OCI-LY7 (cell line): ENCODE data around the gene ACTR3. TPM values are rescaled to one million over a fixed set of nuclear protein-coding genes. Genes with fewer than 3 reads are reported as not detected.
A peak's percentile ranks its signal among the peaks of the same experiment; 100 is the strongest.

ENCODE experiments used
- BruUV-seq: library from RNA; stranded (reverse); fragments of 400-500 nt; replicated peaks from 2 replicates; lab custom pipeline; 2021; lab: Mats Ljungman, UMichigan
- CTCF ChIA-PET: fragments of 300-600 bp; sonication (Branson Sonifier 250); formaldehyde crosslinking; loops from one replicate; lab custom pipeline; 2022; ENCODE audit warnings: antibody characterized with exemption; ENCODE audit not compliant: unreplicated experiment; lab: Charles Lee
- POLR2A ChIA-PET: fragments of 300-600 bp; sonication (Branson Sonifier 250); formaldehyde crosslinking; loops from one replicate; lab custom pipeline; 2022; ENCODE audit warnings: antibody characterized with exemption; lab: Charles Lee
- DNase-seq: peaks from one replicate; pipeline ENCODE4 v3.0.0-alpha.2; 2015; ENCODE audit warnings: low spot score
- H2AFZ ChIP-seq: fragments of 200-600 bp; sonication (generic), shearing (Covaris generic); 2 replicates; pipeline ENCODE4 v1.6.1; 2014; ENCODE audit warnings: mild to moderate bottlenecking, antibody characterized with exemption, low read length, moderate library complexity
- H3K27ac ChIP-seq: fragments of 200-600 bp; sonication (generic); 2 replicates; pipeline ENCODE4 v1.5.1; 2014; ENCODE audit warnings: mixed run types, low read depth, mild to moderate bottlenecking, moderate library complexity, low read length, inconsistent platforms; ENCODE audit not compliant: poor library complexity, severe bottlenecking
- H3K36me3 ChIP-seq: fragments of 200-600 bp; sonication (generic); 2 replicates; pipeline ENCODE4 v1.6.1; 2014; ENCODE audit warnings: mild to moderate bottlenecking, antibody characterized with exemption, low read length, moderate library complexity, mixed read lengths; ENCODE audit not compliant: insufficient read depth
- H3K4me1 ChIP-seq: fragments of 200-600 bp; sonication (generic); 2 replicates; pipeline ENCODE4 v1.5.1; 2014; ENCODE audit warnings: mild to moderate bottlenecking, low read length; ENCODE audit not compliant: insufficient read depth, poor library complexity, severe bottlenecking
- H3K4me2 ChIP-seq: fragments of 200-600 bp; sonication (generic); 2 replicates; pipeline ENCODE4 v1.6.1; 2014; ENCODE audit warnings: mild to moderate bottlenecking, low read length
- H3K4me3 ChIP-seq: fragments of 200-600 bp; sonication (generic); 2 replicates; pipeline ENCODE4 v1.5.1; 2014; ENCODE audit warnings: mild to moderate bottlenecking, low read depth, low read length; ENCODE audit not compliant: poor library complexity, severe bottlenecking
- H3K79me2 ChIP-seq: fragments of 200-600 bp; sonication (generic); 2 replicates; pipeline ENCODE4 v1.6.1; 2016; ENCODE audit warnings: low read depth, mild to moderate bottlenecking, low read length, moderate library complexity, mixed read lengths; ENCODE audit not compliant: insufficient read depth
- H3K9me2 ChIP-seq: fragments of 200-600 bp; sonication (generic); 2 replicates; pipeline ENCODE4 v1.6.1; 2016; ENCODE audit warnings: mild to moderate bottlenecking, low read length, mixed read lengths; ENCODE audit not compliant: insufficient read depth
- H3K9me3 ChIP-seq: fragments of 200-600 bp; sonication (generic); 2 replicates; pipeline ENCODE4 v1.6.1; 2014; ENCODE audit warnings: mild to moderate bottlenecking, mixed run types, low read length, mixed read lengths
- H4K20me1 ChIP-seq: fragments of 200-600 bp; sonication (generic); 2 replicates; pipeline ENCODE4 v1.6.1; 2014; ENCODE audit warnings: mild to moderate bottlenecking, antibody characterized with exemption, low read length, moderate library complexity, mixed read lengths; ENCODE audit not compliant: insufficient read depth
- EZH2phosphoT487 ChIP-seq: fragments of 200-600 bp; sonication (generic); IDR thresholded peaks from 2 replicates; pipeline ENCODE4 v1.6.1; 2018; ENCODE audit warnings: low read depth, borderline replicate concordance, mild to moderate bottlenecking, mixed run types, antibody characterized with exemption, low read length, moderate library complexity, mixed read lengths
- intact Hi-C: fragments of 100-400 bp; cut with micrococcal nuclease; formaldehyde crosslinking; loops from one replicate; pipeline ENCODE4 v1.10.0; 2022; ENCODE audit not compliant: unreplicated experiment
- total RNA-seq, 2 experiments: library from RNA; depleted of rRNA in 1 of 2; stranded (reverse); fragments of >200 nt in 1 of 2; shearing (Covaris generic) in 1 of 2; gene quantifications; 2 replicates each; pipeline ENCODE4 v1.2.3, GENCODE V29; 2014 to 2022
- TF ChIP-seq, protein P1 (sequence below): fragments of 200-600 bp; sonication (generic); conservative IDR thresholded peaks from 2 replicates; pipeline ENCODE4 v1.5.1; 2014; ENCODE audit warnings: mild to moderate bottlenecking, antibody characterized with exemption, low read length, moderate library complexity, mixed read lengths

Gene ACTR3
- total RNA-seq, 2 experiments from 2014 or later = 192 to 320 TPM

DNA sequence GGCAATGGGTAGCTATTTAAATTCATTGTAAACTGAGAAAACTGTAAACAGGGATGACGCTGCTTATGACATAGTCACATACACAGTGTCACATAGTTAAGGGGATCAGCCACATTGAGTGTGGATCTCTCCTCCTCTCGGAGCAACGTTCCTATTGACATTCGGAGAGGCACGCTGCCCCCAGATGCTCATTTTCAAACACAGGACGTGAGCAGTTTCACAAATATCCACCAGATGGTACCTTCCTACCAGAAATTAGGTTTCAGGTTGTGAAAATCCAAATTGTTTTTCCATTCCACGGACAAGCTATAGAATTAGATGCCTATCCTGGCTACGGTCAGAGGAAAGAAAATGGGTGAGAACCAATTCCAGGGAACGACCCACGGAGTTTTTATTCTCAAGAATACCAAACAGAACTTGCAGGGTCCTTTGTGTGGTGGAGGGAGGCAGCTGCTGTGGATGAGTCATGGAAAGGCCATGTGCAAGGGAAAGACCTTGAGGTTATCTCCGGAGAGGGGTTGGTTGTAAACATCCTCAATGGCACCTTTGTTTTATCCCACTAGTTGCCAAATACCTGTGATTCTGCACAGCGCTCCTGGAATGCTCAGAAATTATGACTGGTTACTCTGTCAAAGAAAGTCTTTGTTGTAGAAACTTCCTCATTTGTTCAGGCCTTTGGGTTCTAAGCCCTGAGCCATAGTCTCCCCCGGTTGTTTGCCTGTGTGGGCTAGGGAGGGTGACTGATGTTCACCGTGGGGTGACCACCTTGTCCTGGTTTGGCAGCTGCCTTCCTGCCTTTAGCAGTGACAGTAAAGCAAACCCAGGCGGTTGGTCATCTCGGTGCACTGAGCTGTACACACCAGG lies 88.0 kb downstream of the ACTR3 start:
- Histone ChIP-seq H2AFZ (no peak overlapping the region), H3K9me3 (0 out of 2 replicates have a peak, but pooled peaks cover 4% of the 10 kb centered on the region), H3K36me3 (peaks cover 3% of the 10 kb centered on the region; the same call in 1 of the 2 replicates), H3K79me2 (no peaks in the 10 kb centered on the region), H3K27ac (no peak overlapping the region), H3K9me2 (no peaks in the 10 kb centered on the region), H3K4me1 (peaks cover 14% of the 10 kb centered on the region), H4K20me1 (no peaks in the 10 kb centered on the region), H3K4me3 (no peak overlapping the region), H3K4me2 (no peak overlapping the region)
- intact Hi-C loops = no loop called here
- DNase-seq = no peak
- CTCF ChIA-PET = no interaction called here
- no TSS peak for BruUV-seq
- POLR2A ChIA-PET = no interaction called here
- TF ChIP-seq, protein P1, sequence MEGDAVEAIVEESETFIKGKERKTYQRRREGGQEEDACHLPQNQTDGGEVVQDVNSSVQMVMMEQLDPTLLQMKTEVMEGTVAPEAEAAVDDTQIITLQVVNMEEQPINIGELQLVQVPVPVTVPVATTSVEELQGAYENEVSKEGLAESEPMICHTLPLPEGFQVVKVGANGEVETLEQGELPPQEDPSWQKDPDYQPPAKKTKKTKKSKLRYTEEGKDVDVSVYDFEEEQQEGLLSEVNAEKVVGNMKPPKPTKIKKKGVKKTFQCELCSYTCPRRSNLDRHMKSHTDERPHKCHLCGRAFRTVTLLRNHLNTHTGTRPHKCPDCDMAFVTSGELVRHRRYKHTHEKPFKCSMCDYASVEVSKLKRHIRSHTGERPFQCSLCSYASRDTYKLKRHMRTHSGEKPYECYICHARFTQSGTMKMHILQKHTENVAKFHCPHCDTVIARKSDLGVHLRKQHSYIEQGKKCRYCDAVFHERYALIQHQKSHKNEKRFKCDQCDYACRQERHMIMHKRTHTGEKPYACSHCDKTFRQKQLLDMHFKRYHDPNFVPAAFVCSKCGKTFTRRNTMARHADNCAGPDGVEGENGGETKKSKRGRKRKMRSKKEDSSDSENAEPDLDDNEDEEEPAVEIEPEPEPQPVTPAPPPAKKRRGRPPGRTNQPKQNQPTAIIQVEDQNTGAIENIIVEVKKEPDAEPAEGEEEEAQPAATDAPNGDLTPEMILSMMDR = peak; percentile 49
- TF ChIP-seq EZH2phosphoT487 = no peak

DNA sequence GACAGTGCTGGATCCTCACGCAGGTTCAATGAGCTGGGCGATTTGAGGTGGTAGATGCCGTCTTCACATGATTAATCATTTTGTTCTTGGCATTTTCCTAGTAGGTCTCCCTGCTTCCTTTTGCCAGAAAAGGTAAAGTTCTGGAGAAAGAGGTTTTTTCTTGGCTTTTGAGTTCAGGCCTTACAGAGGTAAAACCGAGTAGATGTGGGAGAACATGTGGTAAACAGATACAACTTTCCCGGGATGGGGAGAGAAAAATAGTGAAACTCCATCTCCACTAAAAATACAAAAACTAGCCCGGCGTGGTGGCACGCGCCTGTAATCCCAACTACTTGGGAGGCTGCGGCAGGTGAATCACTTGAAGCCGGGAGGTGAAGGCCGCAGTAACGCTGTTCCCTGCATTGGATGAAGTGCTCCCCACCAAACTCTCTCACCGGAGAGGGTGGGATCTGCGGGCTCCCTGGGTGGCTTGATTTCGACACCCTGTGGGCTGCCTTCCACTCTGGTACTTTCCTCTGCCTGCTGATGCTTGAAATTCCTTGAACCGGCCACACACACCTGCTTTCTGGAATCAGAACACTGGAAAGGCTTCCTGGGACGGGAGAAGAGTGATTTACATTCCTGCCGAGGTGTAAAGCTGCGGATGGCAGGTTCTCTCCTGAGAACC lies 88.8 kb downstream of the ACTR3 start:
- Histone ChIP-seq H2AFZ (no peak overlapping the region), H3K4me3 (no peak overlapping the region), H3K9me2 (no peaks in the 10 kb centered on the region), H3K79me2 (no peaks in the 10 kb centered on the region), H3K27ac (no peak overlapping the region), H3K4me1 (peaks cover 7% of the 10 kb centered on the region), H3K36me3 (peaks cover 3% of the 10 kb centered on the region; the same call in 1 of the 2 replicates), H3K9me3 (0 out of 2 replicates have a peak, but pooled peaks cover 4% of the 10 kb centered on the region), H4K20me1 (no peaks in the 10 kb centered on the region), H3K4me2 (no peak overlapping the region)
- intact Hi-C loops = no loop called here
- ChIA-PET POLR2A (no interaction called here), CTCF (no interaction called here)
- no TSS peak for BruUV-seq
- no peak for DNase-seq
- TF ChIP-seq EZH2phosphoT487 = no peak
- TF ChIP-seq, protein P1 = no peak
